ENCODE measurements around the gene FGL2. TPM values are rescaled to one million over a fixed set of nuclear protein-coding genes. Genes with fewer than 3 reads are reported as not detected.

The FGL2 gene
- total RNA-seq, 4 donors from 2014 or later = 217 to 349 (median 305) TPM

DNA sequence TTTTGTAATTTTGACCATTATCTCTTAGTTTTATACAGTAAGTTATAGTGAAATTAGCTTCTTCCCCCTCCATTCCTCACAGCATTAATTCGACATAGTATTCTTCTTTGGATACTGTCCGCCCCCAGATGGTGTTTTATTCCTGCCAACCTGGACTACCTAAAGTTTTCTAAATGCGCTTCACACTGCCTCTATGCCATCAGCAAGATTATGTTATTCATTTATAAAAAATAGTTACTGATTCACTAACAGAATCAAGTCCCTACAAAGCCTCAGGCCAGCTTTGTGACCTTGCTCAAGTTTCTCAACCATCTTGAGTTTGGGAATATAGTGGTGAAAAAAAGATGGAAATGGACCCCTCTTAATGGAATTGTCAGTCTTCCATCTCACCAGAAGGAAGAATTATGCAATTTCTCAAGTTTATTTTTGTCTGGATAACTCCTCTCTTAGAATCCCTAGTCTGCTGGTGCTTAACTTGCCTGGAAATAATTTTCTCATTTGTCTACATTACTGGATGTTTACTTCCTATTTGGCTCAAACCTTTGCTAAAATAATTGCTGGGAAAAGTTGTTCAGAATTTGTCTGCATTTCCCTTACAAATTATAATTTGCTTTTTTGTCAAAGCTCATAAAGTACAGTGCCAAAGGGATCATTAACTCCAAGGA lies 16.7 kb upstream of the FGL2 start:
- H3K36me3 ChIP-seq = no peaks in the 10 kb centered on the region
- no peak overlapping the region for H3K4me3 ChIP-seq
- no peaks in the 10 kb centered on the region for H3K27me3 ChIP-seq
- H3K9me3 ChIP-seq = no peaks in the 10 kb centered on the region
- H3K4me1 ChIP-seq = peaks cover 0 to 6% (median 2%) of the 10 kb centered on the region in 4 donors
- no peak for DNase-seq (ENCODE audit: extremely low spot score)
- TF ChIP-seq POLR2A (IDR thresholded peaks at IDR 0.05; ENCODE audit: low read depth) (no peak), POLR2AphosphoS5 (IDR thresholded peaks at IDR 0.05) (no peak), EP300 (IDR thresholded peaks at IDR 0.05) (no peak)
- TF ChIP-seq, protein P1, sequence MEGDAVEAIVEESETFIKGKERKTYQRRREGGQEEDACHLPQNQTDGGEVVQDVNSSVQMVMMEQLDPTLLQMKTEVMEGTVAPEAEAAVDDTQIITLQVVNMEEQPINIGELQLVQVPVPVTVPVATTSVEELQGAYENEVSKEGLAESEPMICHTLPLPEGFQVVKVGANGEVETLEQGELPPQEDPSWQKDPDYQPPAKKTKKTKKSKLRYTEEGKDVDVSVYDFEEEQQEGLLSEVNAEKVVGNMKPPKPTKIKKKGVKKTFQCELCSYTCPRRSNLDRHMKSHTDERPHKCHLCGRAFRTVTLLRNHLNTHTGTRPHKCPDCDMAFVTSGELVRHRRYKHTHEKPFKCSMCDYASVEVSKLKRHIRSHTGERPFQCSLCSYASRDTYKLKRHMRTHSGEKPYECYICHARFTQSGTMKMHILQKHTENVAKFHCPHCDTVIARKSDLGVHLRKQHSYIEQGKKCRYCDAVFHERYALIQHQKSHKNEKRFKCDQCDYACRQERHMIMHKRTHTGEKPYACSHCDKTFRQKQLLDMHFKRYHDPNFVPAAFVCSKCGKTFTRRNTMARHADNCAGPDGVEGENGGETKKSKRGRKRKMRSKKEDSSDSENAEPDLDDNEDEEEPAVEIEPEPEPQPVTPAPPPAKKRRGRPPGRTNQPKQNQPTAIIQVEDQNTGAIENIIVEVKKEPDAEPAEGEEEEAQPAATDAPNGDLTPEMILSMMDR (IDR thresholded peaks at IDR 0.05) = no peak
- intact Hi-C loops (cut with DNase I) = no loop called here
- H3K27ac ChIP-seq (replicated peaks in 1 of 4) = no peak overlapping the region
- WGBS = 86% methylated on average over 3 of the region's 3 CpGs

- no peak overlapping the region for H3K4me3 ChIP-seq
- H3K9me3 ChIP-seq = peaks cover 0 to 14% (median 6%) of the 10 kb centered on the region in 4 donors
- H3K36me3 ChIP-seq = no peaks in the 10 kb centered on the region
- 96% methylated on average over 4 of the region's 6 CpGs for WGBS
- no peaks in the 10 kb centered on the region for H3K4me1 ChIP-seq
- H3K27ac ChIP-seq (replicated peaks in 1 of 4) = no peak overlapping the region
- no peak for DNase-seq (ENCODE audit: extremely low spot score)
- no peaks in the 10 kb centered on the region for H3K27me3 ChIP-seq
- intact Hi-C loops (cut with DNase I) = no loop called here
- no peak for TF ChIP-seq EP300 (IDR thresholded peaks at IDR 0.05)
- TF ChIP-seq, protein P1 (IDR thresholded peaks at IDR 0.05) = no peak
- no peak for TF ChIP-seq POLR2A (IDR thresholded peaks at IDR 0.05; ENCODE audit: low read depth)
- TF ChIP-seq POLR2AphosphoS5 (IDR thresholded peaks at IDR 0.05) = no peak
Measured at GRCh38 chr7:77209479-77210139, 10.0 kb upstream of the FGL2 start.

- TF ChIP-seq POLR2AphosphoS5 (IDR thresholded peaks at IDR 0.05) (no peak), EP300 (IDR thresholded peaks at IDR 0.05) (no peak), POLR2A (IDR thresholded peaks at IDR 0.05; ENCODE audit: low read depth) (no peak)
- H3K27me3 ChIP-seq = no peaks in the 10 kb centered on the region
- no peaks in the 10 kb centered on the region for H3K36me3 ChIP-seq
- no peak overlapping the region for H3K4me3 ChIP-seq
- H3K27ac ChIP-seq (replicated peaks in 1 of 4) = no peak overlapping the region
- H3K9me3 ChIP-seq = peaks cover 0 to 14% (median 6%) of the 10 kb centered on the region in 4 donors
- intact Hi-C loops (cut with DNase I) = no loop called here
- H3K4me1 ChIP-seq = no peaks in the 10 kb centered on the region
- DNase-seq (ENCODE audit: extremely low spot score) = no peak
Measured at GRCh38 chr7:77208416-77208815, 8.8 kb upstream of the FGL2 start.

GRCh38 chr7:77205706-77206105 lies 6.1 kb upstream of the FGL2 start:
- 98% methylated on average over 3 of the region's 3 CpGs for WGBS
- Histone ChIP-seq H3K27me3 (no peaks in the 10 kb centered on the region), H3K36me3 (no peaks in the 10 kb centered on the region), H3K4me3 (no peak overlapping the region), H3K9me3 (peaks cover 0 to 14% (median 6%) of the 10 kb centered on the region in 4 donors), H3K27ac (replicated peaks in 1 of 4) (no peak overlapping the region), H3K4me1 (peaks cover 2 to 15% (median 11%) of the 10 kb centered on the region in 4 donors)
- TF ChIP-seq, protein P1 (IDR thresholded peaks at IDR 0.05) = no peak
- TF ChIP-seq POLR2AphosphoS5 (IDR thresholded peaks at IDR 0.05) (no peak), EP300 (IDR thresholded peaks at IDR 0.05) (no peak), POLR2A (IDR thresholded peaks at IDR 0.05; ENCODE audit: low read depth) (no peak)
- intact Hi-C loops (cut with DNase I) = no loop called here
- no peak for DNase-seq (ENCODE audit: extremely low spot score)

DNA sequence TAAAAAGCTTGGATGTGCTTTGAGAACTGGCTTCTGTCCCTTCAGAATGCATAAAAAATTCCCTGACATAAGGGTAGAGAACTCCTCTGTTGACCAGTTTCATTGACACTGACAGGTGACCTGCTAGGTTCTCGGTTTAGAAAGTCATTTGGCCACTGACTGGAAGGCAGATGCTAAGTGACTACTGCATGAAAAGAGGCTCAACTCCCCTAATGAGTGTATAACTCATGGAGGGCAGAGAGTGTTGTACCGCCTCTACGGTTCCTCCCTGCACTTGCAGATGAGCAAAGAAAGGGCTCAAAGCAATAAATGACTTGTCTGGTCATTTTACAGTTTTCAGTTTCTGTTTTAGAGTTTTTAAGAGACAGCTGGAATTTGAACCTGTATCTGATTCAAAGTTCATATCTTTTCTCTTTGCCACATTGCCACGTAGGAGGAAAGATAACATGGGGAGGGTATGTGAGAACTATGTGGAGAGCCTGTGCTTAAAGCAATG lies 2.9 kb upstream of the FGL2 start:
- H3K27me3 ChIP-seq = no peaks in the 10 kb centered on the region
- no peaks in the 10 kb centered on the region for H3K9me3 ChIP-seq
- H3K27ac ChIP-seq (replicated peaks in 1 of 4) = no peak overlapping the region
- intact Hi-C loops (cut with DNase I) = loop anchor here (5.0 kb wide), 1 partner anchor 125 kb away; no protein-coding TSS in a partner anchor
- no peak overlapping the region for H3K4me3 ChIP-seq
- TF ChIP-seq POLR2AphosphoS5 (IDR thresholded peaks at IDR 0.05) (no peak), POLR2A (IDR thresholded peaks at IDR 0.05; ENCODE audit: low read depth) (no peak)
- TF ChIP-seq, protein P1 (IDR thresholded peaks at IDR 0.05) = no peak
- H3K4me1 ChIP-seq = peaks cover 5 to 23% (median 18%) of the 10 kb centered on the region in 4 donors
- DNase-seq (ENCODE audit: extremely low spot score) = no peak
- WGBS = 86% methylated on average over 4 of the region's 4 CpGs
- H3K36me3 ChIP-seq = no peaks in the 10 kb centered on the region

Measured in esophagus muscularis mucosa (tissue), 4 donors.